H1 (cell line): Measurements from ENCODE around the gene TTLL9. TPM values are rescaled to one million over a fixed set of nuclear protein-coding genes. Genes with fewer than 3 reads are reported as not detected.

Source experiments
- CTCF ChIA-PET: fragments of 300-600 bp; sonication (Branson Sonifier 250); formaldehyde crosslinking; loops from one replicate; lab custom pipeline; 2021; ENCODE audit not compliant: partially characterized antibody; lab: Charles Lee
- POLR2A ChIA-PET: fragments of 300-600 bp; sonication (Branson Sonifier 250); formaldehyde crosslinking; loops from one replicate; lab custom pipeline; 2021; ENCODE audit warnings: inconsistent platforms; ENCODE audit not compliant: partially characterized antibody; lab: Charles Lee
- DNase-seq, 2 experiments: peaks; one replicate each; pipeline versions ENCODE4 v3.0.0 to v3.0.0-alpha.2; 2010 to 2022; ENCODE audit warnings: low spot score in 2 of 2, low read depth in 1 of 2, mixed read lengths in 1 of 2
- FAIRE-seq: peaks from 2 replicates; lab custom pipeline; 2011; peaks lifted over from hg19 to GRCh38; lab: Jason Lieb, UNC
- H2AFZ ChIP-seq: 2 replicates; pipeline ENCODE4 v1.8.1; 2012; ENCODE audit warnings: low read length, inconsistent platforms
- H2AK5ac ChIP-seq: 2 replicates; pipeline ENCODE4 v1.6.1; 2013; ENCODE audit warnings: low read depth, low read length
- H2BK120ac ChIP-seq: replicated peaks from 2 replicates; pipeline ENCODE3; 2013; ENCODE audit warnings: low read depth, low read length, inconsistent platforms
- H2BK12ac ChIP-seq: 2 replicates; pipeline ENCODE4 v1.6.1; 2013; ENCODE audit warnings: low read depth, low read length
- H2BK15ac ChIP-seq: 2 replicates; pipeline ENCODE4 v1.6.1; 2013; ENCODE audit warnings: low read length
- H2BK20ac ChIP-seq: 2 replicates; pipeline ENCODE4 v1.6.1; 2013; ENCODE audit warnings: low read length
- H2BK5ac ChIP-seq: 2 replicates; pipeline ENCODE4 v1.6.1; 2013; ENCODE audit warnings: low read depth, low read length
- H3K14ac ChIP-seq: 2 replicates; pipeline ENCODE4 v1.6.1; 2013; ENCODE audit warnings: inconsistent platforms; ENCODE audit not compliant: insufficient read length
- H3K18ac ChIP-seq: 2 replicates; pipeline ENCODE4 v1.6.1; 2013; ENCODE audit warnings: low read length; ENCODE audit errors: extremely low read depth
- H3K23ac ChIP-seq: 2 replicates; pipeline ENCODE4 v1.6.1; 2013; ENCODE audit warnings: inconsistent platforms; ENCODE audit not compliant: insufficient read length
- H3K23me2 ChIP-seq: 2 replicates; pipeline ENCODE4 v1.6.1; 2013; ENCODE audit warnings: low read depth, low read length
- H3K27ac ChIP-seq: 2 replicates; pipeline ENCODE4 v1.6.1; 2011; ENCODE audit warnings: low read depth, low read length, inconsistent platforms
- H3K27me3 ChIP-seq, 4 experiments: replicated peaks in 1 of 4; 1 replicate in 1 of 4; 2 replicates in 3 of 4; pipeline versions ENCODE4 v1.6.1 to v1.8.1; 2011 to 2013; ENCODE audit warnings: low read length in 3 of 4, mild to moderate bottlenecking in 3 of 4, inconsistent platforms in 2 of 4, mixed read lengths in 2 of 4, moderate library complexity in 1 of 4; ENCODE audit not compliant: control insufficient read depth in 3 of 4, insufficient read depth in 3 of 4; ENCODE audit errors: extremely low read depth in 1 of 4
- H3K36me3 ChIP-seq, 4 experiments: 2 replicates each; pipeline versions ENCODE4 v1.6.1 to v1.8.1; 2011 to 2013; ENCODE audit warnings: mild to moderate bottlenecking in 4 of 4, low read length in 3 of 4, moderate library complexity in 2 of 4, control low read depth in 1 of 4, inconsistent platforms in 1 of 4; ENCODE audit not compliant: insufficient read depth in 4 of 4, control insufficient read depth in 2 of 4
- H3K4ac ChIP-seq: replicated peaks from 2 replicates; pipeline ENCODE3; 2013; ENCODE audit warnings: low read length, low read depth, mixed read lengths, inconsistent platforms; ENCODE audit not compliant: insufficient read length
- H3K4me1 ChIP-seq, 4 experiments: replicated peaks in 1 of 4; 1 replicate in 1 of 4; 2 replicates in 3 of 4; pipeline versions ENCODE4 v1.6.1 to v1.8.1; 2011 to 2013; ENCODE audit warnings: low read length in 3 of 4, inconsistent platforms in 2 of 4, mixed read lengths in 1 of 4; ENCODE audit not compliant: insufficient read depth in 4 of 4, control insufficient read depth in 3 of 4
- H3K4me2 ChIP-seq, 2 experiments: 2 replicates each; pipeline versions ENCODE4 v1.6.1 to v1.8.1; 2011 to 2013; ENCODE audit warnings: low read depth in 2 of 2, low read length in 2 of 2, control low read depth in 1 of 2, inconsistent platforms in 1 of 2, mild to moderate bottlenecking in 1 of 2; ENCODE audit not compliant: insufficient read depth in 1 of 2
- H3K4me3 ChIP-seq, 4 experiments: fragments of 200-600, 300-600 bp in 1 of 4; sonication (generic), shearing (Covaris generic), sonication (Bioruptor Twin) in 1 of 4; 2 replicates each; pipeline versions ENCODE4 v1.5.1 to v1.8.1; 2011 to 2016; ENCODE audit warnings: low read length in 4 of 4, low read depth in 3 of 4, control low read depth in 2 of 4, inconsistent platforms in 2 of 4, mild to moderate bottlenecking in 2 of 4, mixed read lengths in 1 of 4, moderate library complexity in 1 of 4; ENCODE audit not compliant: insufficient read depth in 2 of 4; ENCODE audit errors: extremely low read depth in 1 of 4
- H3K56ac ChIP-seq: replicated peaks from 2 replicates; pipeline ENCODE3; 2013; ENCODE audit warnings: low read depth, mild to moderate bottlenecking, mixed read lengths, low read length, inconsistent platforms; ENCODE audit not compliant: insufficient read length
- H3K79me1 ChIP-seq: 2 replicates; pipeline ENCODE4 v1.6.1; 2013; ENCODE audit warnings: low read depth, low read length, control low read depth
- H3K79me2 ChIP-seq, 2 experiments: 2 replicates each; pipeline versions ENCODE4 v1.6.1 to v1.8.1; 2012 to 2013; ENCODE audit warnings: low read length in 2 of 2, mild to moderate bottlenecking in 2 of 2, inconsistent platforms in 1 of 2; ENCODE audit not compliant: insufficient read depth in 2 of 2, control insufficient read depth in 1 of 2
- H3K9ac ChIP-seq, 4 experiments: replicated peaks in 1 of 4; 1 replicate in 1 of 4; 2 replicates in 3 of 4; pipeline versions ENCODE4 v1.6.1 to v1.8.1; 2011 to 2013; ENCODE audit warnings: low read depth in 3 of 4, low read length in 3 of 4, control low read depth in 2 of 4, mild to moderate bottlenecking in 2 of 4, moderate library complexity in 2 of 4, inconsistent platforms in 1 of 4; ENCODE audit errors: extremely low read depth in 1 of 4
- H3K9me3 ChIP-seq, 2 experiments: 2 replicates each; pipeline versions ENCODE4 v1.6.1 to v1.8.1; 2012 to 2013; ENCODE audit warnings: mild to moderate bottlenecking in 2 of 2, moderate library complexity in 2 of 2, control low read depth in 1 of 2, inconsistent platforms in 1 of 2, low read depth in 1 of 2, low read length in 1 of 2, mixed read lengths in 1 of 2; ENCODE audit not compliant: insufficient read depth in 2 of 2
- H4K20me1 ChIP-seq, 2 experiments: replicated peaks in 1 of 2; 2 replicates each; pipeline versions ENCODE3 to v1.8.1; 2011 to 2013; ENCODE audit warnings: inconsistent platforms in 2 of 2, low read length in 2 of 2, mild to moderate bottlenecking in 1 of 2; ENCODE audit not compliant: insufficient read depth in 2 of 2, control insufficient read depth in 1 of 2
- H4K5ac ChIP-seq: 2 replicates; pipeline ENCODE4 v1.6.1; 2013; ENCODE audit warnings: low read length, low read depth, mixed read lengths, inconsistent platforms; ENCODE audit not compliant: insufficient read length
- H4K8ac ChIP-seq: 2 replicates; pipeline ENCODE4 v1.8.0; 2013; ENCODE audit warnings: mild to moderate bottlenecking, moderate library complexity, low read length, inconsistent platforms; ENCODE audit not compliant: insufficient read depth; ENCODE audit errors: extremely low read depth
- H4K91ac ChIP-seq: replicated peaks from 2 replicates; pipeline ENCODE3; 2013; ENCODE audit warnings: low read length, mixed read lengths, inconsistent platforms; ENCODE audit not compliant: insufficient read length
- BACH1 ChIP-seq: IDR thresholded peaks from 2 replicates; pipeline ENCODE4 v1.6.1; 2012; ENCODE audit warnings: low read length, improper control_type of control experiment
- CREB1 ChIP-seq: IDR thresholded peaks from 2 replicates; pipeline ENCODE4 v1.6.1; 2012; ENCODE audit warnings: inconsistent platforms
- E2F6 ChIP-seq: IDR thresholded peaks from 2 replicates; pipeline ENCODE4 v1.6.1; 2012; ENCODE audit warnings: inconsistent platforms
- EGR1 ChIP-seq: IDR thresholded peaks from 2 replicates; pipeline ENCODE4 v1.6.1; 2011; ENCODE audit warnings: low read depth, low read length, borderline replicate concordance
- NANOG ChIP-seq: IDR thresholded peaks from 2 replicates; pipeline ENCODE4 v1.6.1; 2011; ENCODE audit warnings: low read length, low read depth, mild to moderate bottlenecking, inconsistent platforms; ENCODE audit not compliant: insufficient read depth, poor library complexity, severe bottlenecking
- RBBP5 ChIP-seq: IDR thresholded peaks from 2 replicates; pipeline ENCODE4 v1.7.1; 2012; ENCODE audit warnings: low read depth, mild to moderate bottlenecking, inconsistent platforms, low read length, moderate library complexity, borderline replicate concordance
- WGBS, 2 experiments: shearing (Covaris generic) in 1 of 2; methylation state at CpG; one replicate each; pipeline versions ENCODE4 v1.1.6 to v1.1.7; 2013 to 2015; ENCODE audit warnings: low lambda C conversion rate in 2 of 2, mixed read lengths in 2 of 2, inconsistent platforms in 1 of 2, low coverage in 1 of 2, missing lambda C conversion rate in 1 of 2; ENCODE audit not compliant: insufficient replicate concordance in 2 of 2, insufficient coverage in 1 of 2, insufficient read length in 1 of 2; ENCODE audit errors: extremely low coverage in 1 of 2, missing lambda C conversion rate in 1 of 2; 5-methylcytosine and 5-hydroxymethylcytosine counted together
- polyA plus RNA-seq, 7 experiments: library from polyadenylated mRNA; depleted of rRNA in 3 of 7; stranded (reverse) in 5 of 7; unstranded in 2 of 7; fragments of >200 nt in 5 of 7; fragments of 200-250 nt in 2 of 7; gene quantifications; 1 replicate in 5 of 7; 2 replicates in 1 of 7; 4 replicates in 1 of 7; pipeline versions ENCODE4 v1.2.1 to v1.2.3, GENCODE V29; 2011 to 2013; ENCODE audit warnings: missing spikeins in 2 of 7, mixed read lengths in 2 of 7
- total RNA-seq: library from RNA; stranded (reverse); fragmentation: NEBNext Ultra II Directional; extraction: Animal tissue kit (Norgen Biotek cat#: 25700); gene quantifications from 2 replicates; pipeline ENCODE4 v1.2.1, GENCODE V29; 2021

Gene TTLL9
- total and polyA plus RNA-seq, 2 of the 8 experiments (the other 6 are each of a cell fraction or from before 2014, with no cell fraction given), result 0.06 TPM; not detected in 1

GRCh38 chr20:31930779-31931178 is 60.3 kb downstream of the TTLL9 start:
- FAIRE-seq, result peak; percentile 19
- no peak for DNase-seq
- peaks cover 0 to 4% (median 3%) of the 10 kb centered on the region in 4 experiments; a peak in 6 of 7 replicates for H3K4me1 ChIP-seq
- WGBS, 2 experiments, result 82% methylated on average over 5 of the region's 5 CpGs; no CpG with 5 or more reads in 1 of the 2 experiments
- no peak overlapping the region for H3K4ac ChIP-seq
- no peak overlapping the region for H2BK20ac ChIP-seq
- H3K27ac ChIP-seq, result no peak overlapping the region
- H2BK120ac ChIP-seq, result no peak overlapping the region
- no peaks in the 10 kb centered on the region for H3K36me3 ChIP-seq
- no peaks in the 10 kb centered on the region for H3K79me1 ChIP-seq
- no peak for TF ChIP-seq CREB1
- no peak for TF ChIP-seq EGR1
- TF ChIP-seq NANOG, result no peak
- no peak for TF ChIP-seq RBBP5
- TF ChIP-seq E2F6, result peak; percentile 68
- TF ChIP-seq BACH1, result no peak
- TF ChIP-seq, all 59 proteins: peak for 1
- Histone ChIP-seq H4K91ac (no peak overlapping the region), H4K20me1 (no peaks in the 10 kb centered on the region), H3K23me2 (no peaks in the 10 kb centered on the region), H3K18ac (no peak overlapping the region), H3K4me2 (no peak overlapping the region), H2AFZ (no peak overlapping the region), H2BK5ac (no peak overlapping the region), H4K8ac (no peak overlapping the region; the same call in 1 of the 2 replicates), H2BK12ac (no peak overlapping the region), H2BK15ac (no peak overlapping the region; the same call in 1 of the 2 replicates), H3K23ac (no peak overlapping the region), H3K4me3 (no peak overlapping the region), H2AK5ac (no peak overlapping the region), H3K56ac (no peak overlapping the region), H4K5ac (no peak overlapping the region), H3K14ac (no peak overlapping the region), H3K79me2 (no peaks in the 10 kb centered on the region), H3K9me3 (no peaks in the 10 kb centered on the region), H3K27me3 (no peaks in the 10 kb centered on the region; a peak in 2 of 7 replicates), H3K9ac (no peak overlapping the region)
- ChIA-PET CTCF (interaction anchor here (0.7 to 1.6 kb wide), 4 partner anchors 12 to 108 kb away, joined by 3 to 4 read pairs (median 3); no protein-coding TSS in a partner anchor), POLR2A (interaction anchor here (1.7 kb wide), 1 partner anchor 11 kb away, joined by 6 read pairs; no protein-coding TSS in a partner anchor)
